DMS153 treated with DMSO at 0.1 percent for 48 hours (cell line): Measurements from ENCODE around the gene ZNF628.
"Not testable (repeated sequence)": the region's sequence is repeated elsewhere in the genome, so short reads cannot be mapped to it uniquely, and the experiment has no call there.

Experiments used
- DNase-seq: peaks from one replicate; lab custom pipeline; 2025; ENCODE audit not compliant: unreplicated experiment; lab: John Stamatoyannopoulos, UW

ZNF628 gene

GRCh38 chr19:55495646-55496349, 19.4 kb downstream of the ZNF628 start:
- DNase-seq = no peak

GRCh38 chr19:55496820-55497219, 20.4 kb downstream of the ZNF628 start:
- not testable (repeated sequence) for DNase-seq

- no peak for DNase-seq
These were observed 21.3 kb downstream of the ZNF628 start for GRCh38 chr19:55497763-55498162.

GRCh38 chr19:55498246-55498840, 21.9 kb downstream of the ZNF628 start:
- no peak for DNase-seq

GRCh38 chr19:55500368-55500952, 24.0 kb downstream of the ZNF628 start:
- no peak for DNase-seq

GRCh38 chr19:55502197-55502952, 26.0 kb downstream of the ZNF628 start:
- no peak for DNase-seq

- DNase-seq = no peak
These were observed 26.7 kb downstream of the ZNF628 start for GRCh38 chr19:55503157-55503501.

- peak; percentile 87 for DNase-seq
These were observed 27.3 kb downstream of the ZNF628 start for GRCh38 chr19:55503502-55504251.

- DNase-seq = no peak
These were observed 27.8 kb downstream of the ZNF628 start for GRCh38 chr19:55504252-55504603.

- no peak for DNase-seq
These were observed 28.6 kb downstream of the ZNF628 start for GRCh38 chr19:55504981-55505380.

GRCh38 chr19:55508120-55508519, 31.7 kb downstream of the ZNF628 start:
- no peak for DNase-seq

- DNase-seq = peak; percentile 78
These were observed 40.6 kb downstream of the ZNF628 start for GRCh38 chr19:55516878-55517620.

GRCh38 chr19:55519451-55520311, 43.3 kb downstream of the ZNF628 start:
- DNase-seq = no peak

GRCh38 chr19:55520691-55521292, 44.4 kb downstream of the ZNF628 start:
- DNase-seq = no peak

GRCh38 chr19:55525289-55526101, 49.1 kb downstream of the ZNF628 start:
- DNase-seq = no peak

- DNase-seq = peak; percentile 64
These were observed 50.1 kb downstream of the ZNF628 start for GRCh38 chr19:55526216-55527196.
